Effector memory CD4-positive, alpha-beta T cell (primary cell): ENCODE data around the gene CBX2.

ENCODE experiments used
- DNase-seq, 3 donors: peaks; one replicate each; pipeline ENCODE4 v3.0.0-alpha.2; 2020
- H3K27ac ChIP-seq: 2 replicates; pipeline ENCODE4 v1.7.0; 2013; ENCODE audit warnings: mild to moderate bottlenecking, low read length, moderate library complexity; ENCODE audit not compliant: insufficient read depth, poor library complexity, severe bottlenecking
- H3K27me3 ChIP-seq: replicated peaks from 2 replicates; pipeline ENCODE4 v1.7.0; 2013; ENCODE audit warnings: mild to moderate bottlenecking, low read length; ENCODE audit not compliant: insufficient read depth, control insufficient read depth, poor library complexity, severe bottlenecking
- H3K36me3 ChIP-seq: 2 replicates; pipeline ENCODE4 v1.7.0; 2013; ENCODE audit warnings: mild to moderate bottlenecking, low read length, moderate library complexity; ENCODE audit not compliant: control insufficient read depth, insufficient read depth
- H3K4me1 ChIP-seq: 2 replicates; pipeline ENCODE4 v1.7.0; 2013; ENCODE audit warnings: low read length, mild to moderate bottlenecking; ENCODE audit not compliant: control insufficient read depth, insufficient read depth, poor library complexity, severe bottlenecking
- H3K4me3 ChIP-seq: 2 replicates; pipeline ENCODE4 v1.7.0; 2013; ENCODE audit warnings: low read length, low read depth, mild to moderate bottlenecking; ENCODE audit not compliant: insufficient read depth, poor library complexity, severe bottlenecking
- H3K9me3 ChIP-seq: 2 replicates; pipeline ENCODE4 v1.7.0; 2013; ENCODE audit warnings: mild to moderate bottlenecking, low read length, moderate library complexity; ENCODE audit not compliant: control insufficient read depth

CBX2 gene

DNA sequence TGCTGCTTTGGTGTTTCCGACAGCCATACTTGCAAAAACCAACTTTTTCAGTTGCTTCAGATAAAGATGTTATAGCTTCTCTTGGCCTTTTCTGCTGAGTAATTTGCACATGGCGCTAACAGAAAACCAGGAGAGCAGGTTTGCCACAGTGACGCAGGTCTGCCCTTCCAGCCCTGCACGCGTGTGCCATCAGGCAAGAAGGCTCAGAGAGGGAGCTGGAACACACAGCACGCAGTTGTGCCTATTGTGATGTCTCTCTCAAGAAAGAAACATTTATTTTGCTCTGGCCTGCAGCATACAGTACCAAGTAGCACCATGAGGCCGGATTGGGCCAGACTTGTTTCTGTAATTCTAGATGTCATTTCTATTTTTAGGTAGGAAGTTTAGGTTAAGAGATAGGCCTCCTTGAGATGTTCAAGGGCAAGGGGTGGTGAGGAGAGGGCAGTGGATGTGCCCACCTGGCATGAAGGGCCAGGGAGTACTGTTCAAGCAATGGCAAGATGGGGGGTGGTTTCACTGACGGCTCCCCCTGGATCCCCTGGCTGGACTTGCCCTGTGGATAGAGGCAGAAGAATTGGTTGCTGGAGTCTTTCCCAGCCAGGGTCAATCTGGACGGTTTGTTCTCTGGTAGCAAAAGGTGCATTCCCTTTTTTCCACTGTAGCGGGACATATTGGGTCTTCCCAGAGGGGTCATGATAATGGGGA lies 1.9 kb downstream of the CBX2 start:
- H3K9me3 ChIP-seq: no peaks in the 10 kb centered on the region
- peaks cover 19% of the 10 kb centered on the region for H3K4me1 ChIP-seq
- no peak for DNase-seq
- no peaks in the 10 kb centered on the region for H3K36me3 ChIP-seq
- no peak overlapping the region for H3K4me3 ChIP-seq
- H3K27me3 ChIP-seq: peaks cover 38% of the 10 kb centered on the region
- H3K27ac ChIP-seq: no peak overlapping the region

DNA sequence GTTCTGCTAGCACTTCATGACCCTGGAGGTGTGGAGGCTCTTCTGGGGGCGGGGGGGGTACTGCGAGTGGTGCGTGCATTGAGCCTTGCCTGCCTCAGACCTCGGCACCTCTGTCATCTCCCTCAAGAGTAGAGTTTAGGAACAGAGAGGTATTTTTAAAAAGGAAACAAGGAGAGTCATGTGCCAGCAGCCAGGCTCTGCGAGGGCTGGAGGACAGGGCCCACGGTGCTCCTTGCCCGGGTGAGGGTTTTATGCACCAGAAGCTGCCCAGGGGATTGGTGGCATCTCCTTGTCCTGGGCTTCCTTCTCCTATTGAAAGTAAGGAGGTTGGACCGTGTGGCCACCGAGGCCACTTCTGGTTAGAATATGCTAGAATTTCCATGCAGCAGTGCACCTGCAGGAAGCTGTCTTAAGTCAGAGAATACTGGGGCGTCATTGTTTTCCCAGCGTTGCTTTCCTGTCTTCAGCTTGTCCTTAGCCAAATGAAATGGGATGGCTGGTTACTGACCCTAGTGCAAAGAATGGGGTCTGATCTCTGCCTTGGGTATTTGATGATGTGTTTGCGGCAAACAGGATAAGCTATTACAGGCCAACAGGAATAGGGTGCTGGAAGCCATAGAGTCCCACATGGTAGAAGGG lies 3.2 kb downstream of the CBX2 start:
- Histone ChIP-seq H3K4me1 (peaks cover 19% of the 10 kb centered on the region), H3K36me3 (no peaks in the 10 kb centered on the region), H3K4me3 (no peak overlapping the region), H3K27me3 (peaks cover 36% of the 10 kb centered on the region), H3K9me3 (no peaks in the 10 kb centered on the region), H3K27ac (no peak overlapping the region)
- no peak for DNase-seq

DNA sequence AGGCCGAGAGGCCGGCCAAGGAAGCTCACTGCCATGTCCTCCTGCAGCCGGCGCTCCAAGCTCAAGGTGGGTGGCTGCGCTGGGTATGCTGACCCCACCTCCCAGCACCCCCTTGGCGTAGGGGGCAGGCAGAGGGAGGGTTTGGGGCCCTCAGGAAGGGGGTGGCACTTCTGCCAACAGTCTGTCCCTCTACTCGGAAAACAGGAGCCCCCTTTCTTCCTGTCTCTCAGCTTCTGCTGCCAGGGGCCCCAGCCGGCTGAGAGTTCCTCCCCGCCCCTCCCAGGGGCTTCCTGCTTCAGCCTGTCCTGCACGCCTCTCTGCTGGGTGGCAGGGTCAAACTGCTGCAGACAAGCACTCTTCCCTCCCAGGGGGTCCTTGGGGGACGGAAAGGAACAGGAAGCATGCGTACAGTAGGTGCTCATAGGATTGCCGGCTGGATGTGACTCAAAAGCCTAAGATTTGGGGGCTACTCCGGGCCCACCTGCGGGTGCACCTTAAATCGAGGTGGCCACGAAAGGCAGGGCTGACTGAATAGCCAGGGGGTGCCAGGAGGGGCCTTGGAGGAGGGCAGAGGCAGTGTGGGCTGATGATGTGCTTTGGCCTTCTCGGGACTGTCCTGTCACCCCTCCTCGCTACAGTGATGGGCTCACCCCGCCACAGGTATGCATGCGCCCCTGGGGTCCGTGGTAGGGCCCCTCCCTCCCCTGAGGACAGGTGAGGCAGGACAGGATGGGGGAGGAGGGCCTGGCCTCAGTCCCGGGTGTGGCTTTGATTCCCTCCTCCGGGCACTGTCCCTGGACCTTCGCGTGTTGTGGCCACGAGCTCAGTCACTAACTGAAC lies 4.0 kb downstream of the CBX2 start:
- peaks cover 34% of the 10 kb centered on the region for H3K27me3 ChIP-seq

DNA sequence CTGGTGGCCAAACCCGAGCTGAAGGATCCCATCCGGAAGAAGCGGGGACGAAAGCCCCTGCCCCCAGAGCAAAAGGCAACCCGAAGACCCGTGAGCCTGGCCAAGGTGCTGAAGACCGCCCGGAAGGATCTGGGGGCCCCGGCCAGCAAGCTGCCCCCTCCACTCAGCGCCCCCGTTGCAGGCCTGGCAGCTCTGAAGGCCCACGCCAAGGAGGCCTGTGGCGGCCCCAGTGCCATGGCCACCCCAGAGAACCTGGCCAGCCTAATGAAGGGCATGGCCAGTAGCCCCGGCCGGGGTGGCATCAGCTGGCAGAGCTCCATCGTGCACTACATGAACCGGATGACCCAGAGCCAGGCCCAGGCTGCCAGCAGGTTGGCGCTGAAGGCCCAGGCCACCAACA lies 5.9 kb downstream of the CBX2 start:
- peaks cover 2% of the 10 kb centered on the region for H3K4me1 ChIP-seq
- DNase-seq: no peak
- H3K27ac ChIP-seq: no peak overlapping the region
- H3K36me3 ChIP-seq: no peaks in the 10 kb centered on the region
- H3K4me3 ChIP-seq: no peak overlapping the region
- H3K27me3 ChIP-seq: peaks cover 26% of the 10 kb centered on the region
- H3K9me3 ChIP-seq: no peaks in the 10 kb centered on the region

More for the DNA sequence above, 4.0 kb downstream of the CBX2 start:
- Histone ChIP-seq H3K9me3 (no peaks in the 10 kb centered on the region), H3K36me3 (no peaks in the 10 kb centered on the region), H3K27ac (no peak overlapping the region), H3K4me3 (no peak overlapping the region), H3K4me1 (peaks cover 17% of the 10 kb centered on the region)
- DNase-seq: no peak

DNA sequence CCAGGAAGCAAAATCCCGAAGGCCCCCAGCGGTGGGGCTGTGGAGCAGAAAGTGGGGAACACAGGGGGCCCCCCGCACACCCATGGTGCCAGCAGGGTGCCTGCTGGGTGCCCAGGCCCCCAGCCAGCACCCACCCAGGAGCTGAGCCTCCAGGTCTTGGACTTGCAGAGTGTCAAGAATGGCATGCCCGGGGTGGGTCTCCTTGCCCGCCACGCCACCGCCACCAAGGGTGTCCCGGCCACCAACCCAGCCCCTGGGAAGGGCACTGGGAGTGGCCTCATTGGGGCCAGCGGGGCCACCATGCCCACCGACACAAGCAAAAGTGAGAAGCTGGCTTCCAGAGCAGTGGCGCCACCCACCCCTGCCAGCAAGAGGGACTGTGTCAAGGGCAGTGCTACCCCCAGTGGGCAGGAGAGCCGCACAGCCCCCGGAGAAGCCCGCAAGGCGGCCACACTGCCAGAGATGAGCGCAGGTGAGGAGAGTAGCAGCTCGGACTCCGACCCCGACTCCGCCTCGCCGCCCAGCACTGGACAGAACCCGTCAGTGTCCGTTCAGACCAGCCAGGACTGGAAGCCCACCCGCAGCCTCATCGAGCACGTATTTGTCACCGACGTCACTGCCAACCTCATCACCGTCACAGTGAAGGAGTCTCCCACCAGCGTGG lies 6.5 kb downstream of the CBX2 start:
- H3K4me3 ChIP-seq: no peak overlapping the region
- no peaks in the 10 kb centered on the region for H3K9me3 ChIP-seq
- H3K36me3 ChIP-seq: no peaks in the 10 kb centered on the region
- no peak for DNase-seq
- no peak overlapping the region for H3K27ac ChIP-seq
- H3K27me3 ChIP-seq: peaks cover 26% of the 10 kb centered on the region
- H3K4me1 ChIP-seq: peaks cover 2% of the 10 kb centered on the region

DNA sequence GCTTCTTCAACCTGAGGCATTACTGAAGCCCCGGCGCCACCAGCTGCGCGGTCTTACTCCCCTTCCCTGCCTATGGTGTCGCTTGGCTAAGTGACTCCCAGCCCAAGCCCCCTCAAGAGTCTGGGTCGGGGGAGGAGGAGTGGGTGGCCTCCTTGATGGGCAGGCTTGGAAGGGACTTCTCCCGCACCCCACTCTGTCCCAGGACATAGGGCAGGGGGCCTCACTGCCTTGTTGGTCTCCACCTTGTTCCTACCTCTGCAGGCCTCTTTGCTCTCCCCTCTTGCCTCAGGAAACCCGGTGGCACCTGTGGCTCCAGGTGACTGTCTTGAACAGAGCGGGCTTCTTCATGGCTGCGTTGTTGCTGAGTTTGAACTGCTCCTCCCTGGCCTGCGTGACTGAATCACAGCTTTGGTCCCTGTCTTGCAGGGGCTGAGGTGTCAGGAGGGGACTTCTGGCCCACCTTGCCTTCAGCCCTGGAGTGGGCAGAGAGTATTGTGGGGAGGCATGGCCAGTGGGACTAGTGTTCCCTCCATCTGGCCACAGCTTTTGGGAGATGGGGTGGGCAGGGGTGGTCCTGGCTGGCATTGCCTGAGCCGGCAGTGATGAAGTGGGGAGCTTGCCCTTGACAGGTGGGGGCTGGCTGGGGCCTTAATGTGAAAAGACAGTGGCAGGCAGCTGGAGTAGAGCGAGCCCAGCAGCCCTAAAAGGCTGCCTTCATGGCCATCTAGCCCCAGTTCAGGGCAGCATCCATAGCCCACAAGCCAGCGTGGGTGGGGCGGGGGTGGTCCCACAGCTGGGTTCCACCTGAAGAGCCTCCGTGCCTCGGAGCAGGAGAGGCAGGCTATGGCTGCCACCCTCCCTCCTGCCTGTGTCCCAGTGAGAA lies 7.3 kb downstream of the CBX2 start:
- Histone ChIP-seq H3K27me3 (peaks cover 26% of the 10 kb centered on the region), H3K36me3 (no peaks in the 10 kb centered on the region)

DNA sequence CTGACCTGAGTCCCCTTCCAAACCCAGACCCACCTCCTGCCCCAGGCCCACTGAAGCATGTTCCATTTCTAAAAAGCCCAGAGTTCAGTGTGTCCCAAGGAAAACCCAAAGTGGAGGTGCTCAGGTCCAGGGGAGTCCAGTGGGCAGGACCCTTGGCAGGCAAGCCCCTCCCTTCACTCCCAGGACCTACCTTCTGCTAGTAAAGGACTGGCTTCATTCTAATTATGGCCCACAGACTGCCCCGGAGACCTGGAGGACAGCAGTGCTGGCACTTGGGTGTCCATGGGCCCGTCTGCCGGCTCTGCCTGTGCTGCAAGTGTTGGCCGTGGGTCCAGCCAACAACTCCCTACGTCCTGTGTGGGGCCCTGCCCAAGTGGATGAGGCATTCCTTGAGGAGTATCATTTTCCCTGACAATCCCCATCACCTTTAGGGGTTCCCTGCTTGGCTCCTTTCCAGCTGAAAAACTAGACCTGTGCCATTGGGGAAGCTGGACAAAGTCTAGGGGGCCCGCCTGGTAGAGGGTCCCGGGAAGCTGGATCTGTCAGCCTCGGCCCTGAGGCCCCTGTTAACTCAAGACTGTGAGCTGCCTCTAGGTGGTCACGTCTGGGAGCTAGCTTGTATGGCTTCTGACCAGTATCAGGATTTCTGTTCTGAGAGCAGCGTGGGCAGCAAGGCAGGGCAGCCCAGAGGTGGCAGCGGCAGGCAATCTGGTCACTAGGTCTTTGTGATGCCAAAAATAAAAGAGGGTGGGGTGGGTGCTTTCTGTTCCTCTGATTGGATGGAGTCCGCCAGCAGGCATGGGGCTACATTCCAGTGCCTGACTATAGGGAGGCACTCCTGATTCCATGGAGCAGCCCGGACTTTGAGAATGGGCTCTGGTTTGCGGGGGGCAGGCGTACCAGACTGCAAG lies 8.2 kb downstream of the CBX2 start:
- H3K27me3 ChIP-seq: peaks cover 35% of the 10 kb centered on the region
- no peaks in the 10 kb centered on the region for H3K36me3 ChIP-seq
- DNase-seq: no peak

More for the DNA sequence above, 7.3 kb downstream of the CBX2 start:
- Histone ChIP-seq H3K4me1 (peaks cover 9% of the 10 kb centered on the region), H3K4me3 (no peak overlapping the region), H3K9me3 (no peaks in the 10 kb centered on the region), H3K27ac (no peak overlapping the region)
- no peak for DNase-seq

DNA sequence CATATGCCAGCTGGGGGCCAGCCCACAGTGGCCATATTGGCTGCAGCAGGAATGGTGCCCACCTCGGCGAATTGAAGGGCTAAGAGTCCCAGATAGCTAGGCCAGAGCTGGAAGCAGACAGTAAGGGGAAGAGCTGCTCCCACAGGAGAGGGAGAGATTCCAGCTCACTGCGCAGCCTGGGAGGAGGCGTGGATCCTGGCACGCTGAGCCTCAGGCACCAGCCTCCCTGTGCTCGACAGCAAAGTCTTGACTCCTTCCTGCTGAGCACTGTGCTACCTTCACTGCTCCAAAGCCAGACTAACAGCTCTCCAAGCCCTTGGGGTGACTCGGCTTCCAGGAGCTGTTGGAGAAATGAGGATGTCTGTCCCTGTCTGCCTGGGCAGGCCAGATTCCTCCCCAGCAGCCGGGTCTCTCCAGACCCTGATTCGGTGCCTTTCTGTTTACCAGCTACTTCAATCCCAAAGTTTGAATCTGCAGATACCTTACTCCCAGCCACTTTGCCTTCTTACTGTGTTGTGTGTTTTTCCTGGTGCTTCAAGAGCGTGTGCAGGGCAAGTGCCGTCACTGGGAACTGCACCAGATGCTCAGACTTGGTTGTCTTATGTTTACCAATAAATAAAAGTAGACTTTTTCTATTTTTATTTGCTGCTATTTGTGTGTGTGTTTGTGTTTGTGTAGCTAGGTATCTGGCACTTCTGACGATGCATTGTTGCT lies 9.1 kb downstream of the CBX2 start:
- Histone ChIP-seq H3K27me3 (peaks cover 44% of the 10 kb centered on the region), H3K9me3 (no peaks in the 10 kb centered on the region), H3K4me1 (peaks cover 23% of the 10 kb centered on the region), H3K27ac (no peak overlapping the region), H3K4me3 (no peak overlapping the region), H3K36me3 (no peaks in the 10 kb centered on the region)
- no peak for DNase-seq

More for the DNA sequence above, 8.2 kb downstream of the CBX2 start:
- Histone ChIP-seq H3K4me3 (no peak overlapping the region), H3K4me1 (peaks cover 18% of the 10 kb centered on the region), H3K9me3 (no peaks in the 10 kb centered on the region), H3K27ac (no peak overlapping the region)
